Measurements from ENCODE around the gene MSTO1.
A peak's percentile ranks its signal among the peaks of the same experiment; 100 is the strongest.
"Not testable (repeated sequence)": the region's sequence is repeated elsewhere in the genome, so short reads cannot be mapped to it uniquely, and the experiment has no call there.

The MSTO1 gene

DNA sequence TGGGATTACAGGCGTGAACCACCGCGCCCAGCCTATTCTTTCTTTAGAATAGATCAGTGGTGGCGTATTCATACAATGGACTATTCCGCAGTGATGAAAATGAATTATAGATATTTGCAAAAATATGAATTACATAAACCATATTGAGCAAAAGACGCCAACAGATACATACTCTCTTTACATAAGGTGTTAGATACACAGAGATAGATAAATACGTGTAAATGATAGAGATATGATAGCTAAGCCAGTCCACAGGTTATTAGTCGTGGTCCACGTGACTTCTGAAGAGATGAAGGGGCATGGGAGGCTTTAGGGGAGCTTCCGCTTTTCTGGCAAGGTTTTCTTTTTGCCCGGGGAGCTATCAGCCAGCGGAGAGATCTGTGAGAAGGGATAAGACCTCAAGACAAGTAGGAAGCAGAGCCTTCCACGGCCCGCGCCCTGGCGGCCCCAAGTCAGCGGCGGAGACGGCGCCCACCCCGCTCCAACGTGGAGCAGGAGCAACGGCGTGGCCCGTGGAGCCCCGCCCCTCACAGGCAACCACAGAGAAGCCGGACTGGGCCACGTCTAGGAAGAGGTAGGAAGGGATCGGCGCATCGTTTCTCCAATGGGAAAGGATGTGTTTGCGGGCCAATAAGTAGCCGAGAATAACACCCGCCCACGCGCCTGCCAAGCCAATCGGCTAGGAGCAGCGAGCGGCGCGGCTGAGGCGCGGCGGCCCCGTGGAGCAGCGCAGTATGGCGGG is at the start of gene MSTO1:
Gene MSTO1 (plus strand): TSS at position 704 of the 742 bp plus-strand sequence. CDS start 31 bp downstream, at position 735.
- DNase-seq, result peak; percentile 95

DNA sequence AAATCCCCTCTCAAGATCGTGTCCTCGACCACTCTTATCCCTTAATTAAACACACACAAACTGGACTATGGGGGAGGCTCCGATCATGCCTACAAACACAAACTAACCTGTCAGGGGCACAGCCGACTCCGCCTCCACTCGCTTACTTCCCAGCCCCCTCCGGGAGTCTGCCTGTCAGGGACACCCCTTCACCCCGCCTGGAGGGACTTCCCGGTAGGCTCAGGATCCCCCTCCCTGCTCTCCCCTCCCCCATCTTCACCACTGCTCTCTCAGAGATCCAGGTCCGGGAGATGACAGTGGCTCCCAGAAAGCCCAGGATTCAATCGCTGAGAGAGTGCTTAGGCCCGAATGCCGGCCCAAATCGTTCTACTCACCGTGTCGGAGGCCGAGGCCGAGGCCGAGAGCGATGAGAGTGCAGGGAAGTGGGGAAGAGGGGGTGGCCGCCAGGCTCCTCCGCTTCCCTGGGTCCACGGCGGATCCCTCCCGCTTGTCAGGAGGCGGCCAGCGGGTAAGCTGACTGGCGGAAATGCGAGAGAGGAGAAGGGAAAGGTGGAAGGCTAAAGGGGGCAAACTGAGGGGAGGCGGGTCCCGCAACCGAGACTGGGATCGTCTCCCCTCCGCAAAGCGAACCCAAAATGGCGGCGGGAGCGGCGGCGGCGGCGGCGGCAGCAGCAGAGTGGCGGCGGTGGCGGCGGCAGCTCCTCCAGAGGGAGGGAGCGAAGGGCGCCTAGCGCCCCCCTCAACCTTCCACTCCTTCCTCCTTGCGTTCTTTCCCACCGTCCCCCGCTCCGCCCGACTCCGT is 48.0 kb upstream of the MSTO1 start:
- DNase-seq, result not testable (repeated sequence)

DNA sequence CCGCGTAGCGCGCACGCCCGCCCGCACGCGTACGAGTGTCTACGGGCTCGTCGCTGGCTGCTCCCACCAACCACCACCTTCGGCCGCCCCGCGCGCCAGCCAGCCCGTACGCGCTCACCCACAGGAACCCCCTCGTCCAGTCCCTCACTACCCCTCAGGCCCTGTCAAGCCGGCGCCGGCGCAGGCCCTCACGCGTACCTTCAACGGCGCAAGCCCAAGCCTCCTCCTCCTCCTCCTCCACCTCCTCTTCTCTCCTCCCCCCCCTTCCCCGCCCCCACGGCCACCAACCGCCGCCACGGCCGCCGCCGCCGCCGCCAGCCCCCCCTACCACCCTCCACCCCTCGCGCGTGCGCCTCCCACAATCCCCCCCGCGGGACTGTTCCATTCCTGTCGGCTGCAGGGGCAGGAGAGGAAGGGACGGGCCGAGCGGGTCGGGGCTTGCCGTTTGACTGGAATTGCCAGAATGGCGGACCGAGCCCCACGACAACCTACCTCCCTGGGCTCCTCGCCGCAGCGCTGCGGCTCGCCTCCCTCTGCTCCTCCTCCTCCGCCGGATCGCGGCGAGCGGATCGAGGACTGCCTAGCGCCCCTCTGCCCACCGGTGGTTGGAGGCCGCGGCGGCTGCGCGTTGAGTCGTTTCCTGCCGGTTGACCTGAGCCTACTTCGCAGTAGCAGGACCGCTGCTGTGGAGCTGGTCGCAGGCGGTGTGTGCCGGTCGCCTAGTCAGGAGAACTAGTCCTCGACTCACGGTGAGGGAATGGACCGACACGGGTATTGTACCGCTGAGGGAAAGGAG is 47.2 kb upstream of the MSTO1 start, which contains the start of gene ASH1L:
Gene ASH1L (minus strand): TSS at position 223 of the 796 bp plus-strand sequence. CDS start 41,284 bp downstream, outside the sequence.
- DNase-seq, result peak; percentile 90

DNA sequence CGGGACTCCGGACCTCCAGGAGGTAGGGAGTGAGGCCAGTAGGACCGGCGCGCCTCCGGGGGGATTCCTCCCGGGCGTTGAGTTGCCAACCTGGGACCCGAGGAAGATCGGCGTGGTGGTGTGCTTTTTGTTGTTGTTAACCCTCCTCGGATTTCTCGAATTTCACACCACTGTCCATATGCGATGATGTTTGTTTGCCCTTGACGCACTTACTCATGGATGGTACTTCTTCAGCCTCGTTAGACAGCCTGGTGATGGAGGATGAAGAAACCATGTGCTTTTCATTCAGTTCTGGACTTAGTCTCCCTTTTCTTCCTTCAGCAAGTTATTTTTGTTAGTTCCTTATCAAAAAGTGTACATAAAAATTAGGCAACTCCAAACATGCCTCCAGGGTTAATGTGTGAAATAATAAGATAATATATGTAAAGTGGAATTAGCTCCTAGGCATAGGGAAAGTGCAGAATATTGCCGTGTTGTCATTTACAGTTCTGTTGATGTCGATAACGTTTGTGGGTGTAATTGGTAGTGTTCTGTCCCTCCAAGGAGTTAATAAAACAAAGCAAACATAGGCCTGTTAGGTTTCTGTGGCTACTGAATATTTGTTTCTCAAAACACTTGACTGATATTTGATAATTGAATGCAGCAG is 46.5 kb upstream of the MSTO1 start:
- DNase-seq, result not testable (repeated sequence)

DNA sequence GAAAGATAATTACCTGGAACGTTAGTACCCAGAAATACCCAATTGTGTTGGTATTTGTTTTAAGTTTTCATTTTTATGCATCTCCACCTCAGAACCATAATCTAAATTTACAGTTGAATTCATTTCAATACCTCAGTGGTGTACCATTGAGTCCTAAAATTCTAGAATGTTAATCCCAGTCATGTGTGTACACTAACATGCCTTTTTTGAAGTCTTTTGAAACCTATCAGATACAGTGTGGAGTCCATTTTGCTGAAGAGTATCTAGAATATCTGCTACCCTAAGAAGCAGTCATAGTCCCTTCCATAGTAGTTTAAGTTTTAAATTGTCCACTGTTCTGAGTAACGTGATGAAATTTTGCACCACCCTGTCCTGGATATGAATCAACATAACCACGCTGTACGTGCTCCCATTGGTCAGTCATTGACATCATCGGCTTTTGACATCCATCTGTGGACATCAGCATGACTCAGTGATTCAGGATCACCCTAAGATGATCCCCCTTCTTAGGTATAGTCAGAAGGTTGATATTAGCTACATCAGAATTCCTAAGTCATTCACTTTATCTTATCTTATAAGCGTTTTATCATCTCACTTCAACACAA is 39.9 kb upstream of the MSTO1 start:
- no peak for DNase-seq

DNA sequence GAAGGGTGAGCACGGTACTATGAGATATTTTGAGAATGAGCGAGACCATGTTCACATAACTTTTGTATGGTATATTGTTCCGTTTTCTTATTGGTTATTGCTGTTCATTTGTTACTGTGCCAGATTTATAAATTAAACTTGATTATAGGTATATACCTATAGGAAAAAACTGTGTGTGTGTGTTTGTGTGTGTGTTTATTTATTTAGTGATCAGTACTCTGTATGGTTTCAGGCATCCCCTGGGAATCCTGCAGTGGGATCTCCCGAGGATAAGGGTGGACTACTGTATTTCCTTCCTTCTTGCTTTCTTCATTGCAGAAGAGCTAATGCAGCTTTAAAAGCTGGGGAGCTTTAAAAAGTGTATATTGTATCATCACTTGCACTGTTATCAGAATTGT is 39.4 kb upstream of the MSTO1 start:
- no peak for DNase-seq

DNA sequence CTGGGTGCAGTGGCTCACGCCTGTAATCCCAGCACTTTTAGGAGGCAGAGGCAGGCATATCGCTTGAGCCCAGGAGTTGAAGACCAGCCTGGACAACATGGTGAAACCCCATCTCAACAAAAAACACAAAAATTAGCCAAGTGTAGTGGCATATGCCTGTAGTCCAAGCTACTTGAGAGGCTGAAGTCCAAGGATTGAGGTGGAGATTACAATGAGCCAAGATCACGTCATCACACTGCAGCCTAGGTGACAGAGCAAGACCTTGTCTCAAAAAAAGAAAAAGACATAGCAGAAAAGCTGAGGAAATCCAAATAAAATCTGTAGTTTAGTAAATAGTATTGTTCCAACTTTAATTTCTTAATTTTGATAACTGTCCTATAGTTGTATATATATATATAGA is 35.9 kb upstream of the MSTO1 start:
- DNase-seq, result no peak

GRCh38 chr1:155575608-155576007 is 34.4 kb upstream of the MSTO1 start:
- not testable (repeated sequence) for DNase-seq

- DNase-seq, result not testable (repeated sequence)
These were observed 26.2 kb upstream of the MSTO1 start for GRCh38 chr1:155583846-155584245.

DNA sequence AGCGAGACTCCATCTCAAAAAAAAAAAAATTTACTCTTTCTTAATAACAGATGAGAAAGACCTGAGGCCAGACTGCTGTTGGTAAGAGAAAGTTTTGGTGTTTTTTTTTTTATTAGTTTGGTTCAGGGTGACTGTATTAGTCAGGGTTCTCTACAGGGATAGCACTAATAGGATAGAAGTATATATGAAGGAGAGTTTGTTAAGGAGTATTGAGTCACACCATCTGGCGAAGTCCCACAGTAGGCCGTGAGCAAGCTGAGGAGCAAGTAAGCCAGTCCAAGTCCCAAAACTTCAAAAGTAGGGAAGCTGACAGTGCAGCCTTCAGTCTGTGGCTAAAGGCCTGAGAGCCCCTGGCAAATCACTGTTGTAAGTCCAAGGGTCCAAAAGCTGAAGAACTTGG is 20.7 kb upstream of the MSTO1 start:
- not testable (repeated sequence) for DNase-seq

DNA sequence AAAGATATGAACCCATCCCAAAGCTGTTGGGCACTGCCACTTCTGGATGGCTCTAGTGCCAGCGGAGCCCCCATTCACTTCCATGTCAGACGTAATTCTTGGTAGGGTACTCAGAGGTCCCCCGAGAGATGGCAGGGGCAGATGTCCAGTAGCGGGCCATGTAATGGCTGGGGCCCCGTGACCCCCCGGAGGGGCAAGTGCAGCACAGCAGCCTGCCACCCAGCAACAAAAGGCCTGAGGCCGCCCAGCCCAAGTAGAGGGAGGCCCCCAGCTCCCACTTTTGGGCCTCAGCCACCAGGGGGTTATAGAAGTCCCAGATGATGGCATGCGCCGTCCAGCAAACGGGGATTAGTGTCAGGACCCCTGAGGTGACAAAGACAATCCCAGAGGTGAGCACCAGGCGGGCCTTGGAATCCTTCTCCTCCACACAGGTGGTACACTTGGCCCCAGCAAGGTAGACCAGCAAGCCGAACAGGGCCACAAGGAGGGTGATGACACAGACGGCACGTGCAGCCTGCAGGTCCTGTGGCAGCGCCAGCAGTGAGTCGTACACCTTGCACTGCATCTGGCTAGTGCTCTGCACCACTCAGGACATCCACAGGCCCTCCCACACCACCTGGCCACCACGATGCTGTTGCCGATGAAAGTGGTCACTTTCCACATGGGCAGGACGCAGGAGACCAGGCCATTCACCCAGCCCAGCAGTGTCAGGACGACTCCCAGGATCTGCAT is 19.3 kb upstream of the MSTO1 start:
- not testable (repeated sequence) for DNase-seq

GRCh38 chr1:155591770-155592169 is 18.2 kb upstream of the MSTO1 start:
- peak; percentile 68 for DNase-seq

GRCh38 chr1:155595877-155596474 is 14.0 kb upstream of the MSTO1 start:
- DNase-seq, result peak; percentile 34

DNA sequence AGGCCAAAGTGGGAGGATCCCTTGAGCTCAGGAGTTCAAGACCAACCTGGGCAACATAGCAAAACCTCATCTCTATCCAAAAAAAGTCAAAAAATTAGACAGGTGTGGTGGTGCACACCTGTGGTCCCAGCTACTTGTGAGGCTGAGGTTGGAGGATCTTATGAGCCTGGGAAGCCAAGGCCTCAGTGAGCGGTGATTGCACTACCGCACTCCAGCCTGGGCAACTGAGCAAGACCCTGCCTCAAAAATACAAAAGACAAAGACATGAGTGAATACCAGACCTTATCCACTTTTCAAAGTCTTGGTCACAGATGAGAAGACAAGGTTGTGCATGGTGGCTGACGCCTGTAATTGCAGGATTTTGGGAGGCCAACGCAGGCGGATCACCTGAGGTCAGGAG is 13.2 kb upstream of the MSTO1 start:
- DNase-seq, result no peak

DNA sequence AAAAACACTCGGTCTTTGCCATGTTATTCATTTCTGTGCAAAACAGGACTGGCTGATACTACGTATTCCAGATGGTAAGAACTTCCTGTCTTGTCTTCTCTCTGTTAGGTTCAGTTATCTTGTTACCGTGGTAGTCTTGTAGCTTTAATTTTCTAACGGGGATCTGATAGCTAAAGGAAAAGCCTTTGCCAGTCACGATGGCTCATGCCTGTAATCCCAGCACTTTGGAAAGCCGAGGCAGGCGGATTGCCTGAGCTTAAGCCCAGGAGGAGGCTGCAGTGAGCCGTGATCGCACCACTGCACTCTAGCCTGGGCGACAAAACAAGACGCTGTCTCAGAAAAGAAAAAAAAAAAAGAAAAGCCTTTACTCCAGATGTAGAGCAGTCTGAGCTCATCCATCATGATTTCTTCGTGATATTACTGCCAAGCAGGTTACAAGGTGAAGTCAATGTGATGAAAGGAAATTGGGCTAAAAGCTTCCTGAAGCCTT is 11.1 kb upstream of the MSTO1 start:
- DNase-seq, result no peak

GRCh38 chr1:155599828-155600572 is 10.0 kb upstream of the MSTO1 start:
- not testable (repeated sequence) for DNase-seq

GRCh38 chr1:155607708-155608107 is 2.3 kb upstream of the MSTO1 start:
- DNase-seq, result no peak

- DNase-seq, result no peak
These were observed 1.2 kb upstream of the MSTO1 start for GRCh38 chr1:155608888-155609225.

DNA sequence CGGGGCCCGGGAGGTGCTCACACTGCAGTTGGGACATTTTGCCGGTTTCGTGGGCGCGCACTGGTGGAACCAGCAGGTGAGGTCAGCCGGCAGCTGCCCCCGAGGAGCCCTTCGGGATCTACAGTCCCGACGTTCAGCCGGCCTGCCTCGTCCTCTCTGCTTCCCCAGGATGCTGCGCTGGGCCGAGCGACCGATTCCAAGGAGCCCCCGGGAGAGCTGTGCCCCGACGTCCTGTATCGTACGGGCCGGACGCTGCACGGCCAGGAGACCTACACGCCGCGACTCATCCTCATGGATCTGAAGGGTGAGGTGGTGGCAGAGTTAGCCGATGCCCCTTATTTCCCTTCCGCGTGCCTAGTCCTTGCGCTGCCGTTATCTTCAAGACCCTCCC is 234 bp downstream of the MSTO1 start:
- DNase-seq, result not testable (repeated sequence)

DNA sequence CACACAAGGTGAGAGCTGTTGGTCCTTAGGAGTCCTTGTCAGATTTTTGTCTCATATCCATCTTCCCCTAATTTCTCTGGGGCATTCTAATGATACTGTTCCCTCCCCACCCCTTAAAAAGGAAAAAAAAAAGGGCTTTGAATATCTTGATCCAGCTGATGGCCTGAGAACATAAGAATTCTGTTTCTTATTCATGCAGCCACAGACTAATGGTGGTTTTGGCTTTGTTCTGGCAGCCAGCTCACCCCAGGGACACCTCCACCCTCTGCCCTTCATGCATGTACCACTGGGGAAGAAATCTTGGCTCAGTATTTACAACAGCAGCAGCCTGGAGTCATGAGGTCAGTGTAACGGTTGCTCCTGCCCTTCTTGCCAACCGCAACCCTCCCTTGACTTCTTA is 3.2 kb downstream of the MSTO1 start:
- DNase-seq, result not testable (repeated sequence)
